HG03469 (cell line): ENCODE results near the gene EPHB1.

Experiments used
- ATAC-seq: cut with Tn5 transposase; IDR thresholded peaks from one replicate; pipeline ENCODE4 v1.9.1; 2021; ENCODE audit warnings: mild to moderate bottlenecking, moderate library complexity, moderate number of reproducible peaks; ENCODE audit not compliant: unreplicated experiment

Gene EPHB1

GRCh38 chr3:134846911-134847317 is 51.9 kb downstream of the EPHB1 start:
- no peak for ATAC-seq

- no peak for ATAC-seq
These were observed 52.3 kb downstream of the EPHB1 start for GRCh38 chr3:134847349-134847748.

GRCh38 chr3:134849561-134849960 is 54.5 kb downstream of the EPHB1 start:
- ATAC-seq = no peak

GRCh38 chr3:134850761-134851160 is 55.7 kb downstream of the EPHB1 start:
- no peak for ATAC-seq

- ATAC-seq = no peak
These were observed 57.1 kb downstream of the EPHB1 start for GRCh38 chr3:134852132-134852531.

- peak; percentile 96 for ATAC-seq
These were observed 57.9 kb downstream of the EPHB1 start for GRCh38 chr3:134852893-134853351.

- ATAC-seq = no peak
These were observed 59.2 kb downstream of the EPHB1 start for GRCh38 chr3:134854254-134854653.

- ATAC-seq = no peak
These were observed 62.3 kb downstream of the EPHB1 start for GRCh38 chr3:134857356-134857755.

- no peak for ATAC-seq
These were observed 62.8 kb downstream of the EPHB1 start for GRCh38 chr3:134857776-134858362.

- no peak for ATAC-seq
These were observed 63.5 kb downstream of the EPHB1 start for GRCh38 chr3:134858441-134859035.

GRCh38 chr3:134859341-134859740 is 64.3 kb downstream of the EPHB1 start:
- no peak for ATAC-seq

GRCh38 chr3:134860141-134860540 is 65.1 kb downstream of the EPHB1 start:
- no peak for ATAC-seq

GRCh38 chr3:134863915-134864314 is 68.9 kb downstream of the EPHB1 start:
- no peak for ATAC-seq

- no peak for ATAC-seq
These were observed 69.6 kb downstream of the EPHB1 start for GRCh38 chr3:134864636-134865035.

GRCh38 chr3:134867277-134867676 is 72.2 kb downstream of the EPHB1 start:
- no peak for ATAC-seq

GRCh38 chr3:134869153-134869726 is 74.2 kb downstream of the EPHB1 start:
- no peak for ATAC-seq

- no peak for ATAC-seq
These were observed 76.8 kb downstream of the EPHB1 start for GRCh38 chr3:134871818-134872217.

- ATAC-seq = no peak
These were observed 77.7 kb downstream of the EPHB1 start for GRCh38 chr3:134872440-134873388.

- ATAC-seq = no peak
These were observed 78.7 kb downstream of the EPHB1 start for GRCh38 chr3:134873789-134874188.

GRCh38 chr3:134874737-134875413 is 79.8 kb downstream of the EPHB1 start:
- no peak for ATAC-seq

GRCh38 chr3:134876836-134877235 is 81.8 kb downstream of the EPHB1 start:
- no peak for ATAC-seq
